HG02840 (cell line): ENCODE results near the gene SH3RF3.

Experiments
- ATAC-seq: cut with Tn5 transposase; IDR thresholded peaks from one replicate; pipeline ENCODE4 v1.9.1; 2021; ENCODE audit warnings: mild to moderate bottlenecking, moderate library complexity, moderate number of reproducible peaks; ENCODE audit not compliant: unreplicated experiment, low FRiP score

Gene SH3RF3

GRCh38 chr2:109320195-109320922 is 191.4 kb downstream of the SH3RF3 start:
- no peak for ATAC-seq

DNA sequence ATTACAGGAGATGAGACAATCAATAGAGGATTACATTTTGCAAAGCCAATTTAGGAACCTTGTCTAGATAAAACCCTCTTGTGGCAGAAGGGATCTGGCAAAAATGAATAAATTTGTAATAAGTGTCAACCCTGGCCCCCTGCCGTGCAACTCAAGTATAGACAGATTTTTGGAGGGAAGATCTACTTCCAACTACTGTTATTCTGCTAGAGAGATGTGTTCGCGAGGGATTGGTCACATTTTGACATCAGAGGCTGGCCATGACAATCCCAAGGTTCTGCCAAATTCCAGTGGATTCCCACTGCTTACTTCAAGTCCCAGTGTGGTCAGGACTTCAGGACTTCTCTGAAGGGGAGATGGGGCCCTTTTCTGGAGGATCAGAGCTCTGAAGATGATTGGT is 192.6 kb downstream of the SH3RF3 start:
- no peak for ATAC-seq

GRCh38 chr2:109322111-109322510 is 193.1 kb downstream of the SH3RF3 start:
- no peak for ATAC-seq

DNA sequence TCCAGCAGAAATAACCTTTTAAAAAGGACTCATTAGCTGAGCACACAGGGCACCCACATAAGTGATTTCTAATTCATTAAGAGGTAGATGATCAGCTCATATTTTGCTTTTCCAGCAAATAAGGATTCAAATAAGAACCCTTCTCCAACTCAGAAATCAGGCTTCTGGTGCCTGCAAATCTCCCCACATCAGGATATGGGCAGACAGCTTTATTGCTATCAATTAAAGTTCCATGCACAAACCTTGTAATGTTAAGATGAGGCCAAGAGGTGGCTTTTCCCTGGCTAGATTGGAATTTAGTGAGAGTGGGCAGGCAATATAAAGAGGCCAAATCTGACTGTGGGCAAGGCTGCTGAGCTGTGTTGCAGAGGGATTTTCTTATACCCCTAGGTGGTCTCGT is 193.6 kb downstream of the SH3RF3 start:
- no peak for ATAC-seq

GRCh38 chr2:109324861-109325260 is 195.9 kb downstream of the SH3RF3 start:
- no peak for ATAC-seq

DNA sequence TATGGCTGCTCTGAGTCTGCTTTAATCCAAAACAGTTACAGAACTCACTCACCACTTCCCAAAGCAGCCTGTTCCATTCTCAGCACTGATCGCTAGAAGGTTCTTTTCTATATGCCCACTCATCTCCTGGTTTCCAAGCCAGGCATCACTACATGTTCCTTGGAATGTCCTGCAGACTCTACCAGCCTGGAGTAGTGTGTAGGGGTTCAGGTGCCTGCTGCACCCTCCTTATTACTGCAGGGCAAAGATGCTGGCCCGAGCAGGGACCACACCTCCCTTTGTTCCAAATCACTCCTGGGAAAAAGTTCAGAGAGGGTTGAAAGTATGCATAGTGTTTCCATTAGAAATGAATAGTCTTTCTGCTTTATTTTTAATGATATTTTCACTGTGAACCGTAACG is 196.6 kb downstream of the SH3RF3 start:
- no peak for ATAC-seq

DNA sequence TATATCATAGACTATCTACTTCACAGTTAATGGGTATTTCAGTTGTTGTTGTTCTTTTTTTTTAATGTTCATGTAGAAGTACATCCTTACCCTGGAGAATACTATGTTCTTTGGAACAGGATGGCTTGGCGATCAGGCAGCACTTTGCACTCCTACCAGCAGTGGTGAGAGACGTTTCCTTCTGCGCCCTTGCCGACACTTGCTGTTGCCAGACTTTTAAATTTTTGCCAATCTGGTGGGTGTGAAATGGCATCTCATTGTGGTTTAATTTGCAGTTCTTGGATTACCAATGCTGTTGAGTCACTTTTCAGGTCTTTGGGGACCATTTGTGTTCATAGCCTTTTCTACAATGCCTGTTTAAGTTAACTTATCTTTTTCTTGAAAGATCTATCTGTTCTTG is 197.3 kb downstream of the SH3RF3 start:
- no peak for ATAC-seq

DNA sequence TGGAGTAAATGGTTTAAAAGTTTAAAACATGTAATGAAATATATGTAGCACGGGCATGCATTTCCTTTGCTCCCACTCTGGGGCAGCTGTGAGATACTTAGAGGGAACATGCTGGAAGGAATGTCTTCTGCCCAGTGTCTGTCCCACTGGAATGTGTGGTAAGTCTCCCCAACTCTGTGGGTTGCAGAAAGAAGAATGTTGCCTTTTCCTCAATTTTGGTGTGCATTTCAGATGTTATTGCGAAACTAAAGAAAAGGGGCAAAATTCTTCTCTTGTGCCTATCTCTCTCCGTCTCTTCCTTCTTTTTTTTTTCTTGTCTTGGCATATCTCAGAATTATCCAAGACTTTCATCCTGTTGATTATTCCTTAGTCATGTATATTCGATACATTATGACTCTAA is 201.1 kb downstream of the SH3RF3 start:
- ATAC-seq: no peak

DNA sequence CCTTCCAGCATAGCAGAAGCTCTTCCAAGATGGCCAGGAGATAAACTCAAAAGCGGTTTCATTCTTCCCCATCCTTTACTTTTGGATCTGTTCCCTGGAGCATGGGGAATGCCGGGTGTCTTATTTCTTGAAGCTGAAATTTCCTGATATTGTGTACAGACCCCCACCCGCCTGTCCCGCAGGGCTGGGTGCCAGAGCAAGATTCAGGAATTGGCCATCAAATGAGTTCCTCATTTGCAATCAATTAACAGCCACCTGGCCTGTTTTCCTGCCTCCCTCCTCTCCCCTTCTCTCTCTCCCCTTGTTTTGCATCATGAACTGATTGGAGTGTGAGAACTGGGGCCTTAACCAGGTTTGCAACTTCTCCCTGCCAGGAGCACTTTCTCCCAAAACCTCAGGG is 202.1 kb downstream of the SH3RF3 start:
- ATAC-seq: no peak

DNA sequence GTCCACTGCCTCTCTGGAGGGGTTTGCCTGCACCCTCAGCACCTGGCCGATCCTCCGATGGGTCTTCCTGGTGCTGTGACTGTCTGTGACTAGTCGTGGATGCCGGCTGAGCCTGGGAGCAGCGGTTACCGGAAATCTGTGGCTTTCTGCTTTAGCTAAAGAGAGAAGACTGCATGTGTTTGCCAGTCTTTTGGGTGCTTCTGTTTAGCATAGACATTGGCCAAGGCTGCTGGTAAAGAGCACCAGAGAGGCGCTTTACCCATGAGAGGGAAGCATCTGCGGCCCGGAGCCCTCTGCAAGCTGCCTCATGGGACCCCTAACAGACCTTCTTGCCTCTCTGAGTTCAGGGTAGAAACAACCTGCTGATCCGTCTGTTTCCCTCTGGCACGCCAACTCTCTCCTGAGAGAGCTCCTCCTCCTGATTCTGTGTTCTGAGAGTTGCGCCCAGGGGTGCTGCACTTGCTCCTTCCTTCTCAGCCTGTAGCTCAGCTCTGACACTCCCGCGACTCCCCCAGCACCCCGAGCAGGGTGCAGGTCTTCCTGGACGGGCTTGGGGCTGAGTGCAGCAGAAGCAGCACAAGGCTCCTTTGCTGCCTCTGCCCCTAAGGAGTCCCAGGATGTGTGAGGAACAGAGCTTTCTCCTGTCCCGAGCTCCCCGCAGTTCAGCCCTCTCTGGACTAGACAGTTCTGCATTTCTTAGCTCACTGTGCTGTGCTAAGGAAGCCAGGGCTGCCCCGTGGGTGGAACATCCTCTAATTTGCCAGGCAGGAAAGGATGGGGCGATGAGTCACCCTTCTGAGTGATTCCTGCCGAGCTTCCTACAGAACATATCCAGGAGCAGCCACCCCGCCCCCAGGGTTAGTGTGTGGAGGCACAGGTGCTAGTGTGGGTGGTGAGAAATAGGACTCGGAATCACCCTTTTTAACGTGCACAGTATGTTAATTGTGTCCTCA is 203.2 kb downstream of the SH3RF3 start:
- no peak for ATAC-seq

GRCh38 chr2:109332880-109333279 is 203.9 kb downstream of the SH3RF3 start:
- no peak for ATAC-seq

GRCh38 chr2:109333414-109334210 is 204.6 kb downstream of the SH3RF3 start:
- ATAC-seq: no peak

GRCh38 chr2:109335631-109336176 is 206.7 kb downstream of the SH3RF3 start:
- no peak for ATAC-seq

GRCh38 chr2:109336296-109336695 is 207.3 kb downstream of the SH3RF3 start:
- ATAC-seq: no peak

DNA sequence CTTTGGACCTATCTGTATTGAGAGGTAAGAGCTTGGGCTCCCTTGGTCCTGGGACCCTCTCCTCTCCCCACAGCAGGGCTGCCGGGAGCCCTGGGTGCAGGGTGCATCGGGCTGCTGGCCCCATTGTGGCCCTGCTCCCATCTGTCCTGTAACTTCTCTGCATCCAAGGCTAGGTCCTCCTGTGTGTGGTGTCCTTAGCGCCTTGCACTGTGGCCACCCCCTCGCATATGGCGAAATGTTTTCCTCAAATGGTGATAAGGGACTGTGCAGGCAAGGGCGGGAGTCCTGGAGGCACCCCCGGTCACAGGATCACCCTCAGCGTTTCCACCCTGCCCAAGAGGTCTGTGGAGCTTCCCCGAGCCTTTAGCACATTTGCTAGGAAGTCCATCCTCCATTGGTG is 208.2 kb downstream of the SH3RF3 start:
- no peak for ATAC-seq

GRCh38 chr2:109339519-109339966 is 210.5 kb downstream of the SH3RF3 start:
- no peak for ATAC-seq

DNA sequence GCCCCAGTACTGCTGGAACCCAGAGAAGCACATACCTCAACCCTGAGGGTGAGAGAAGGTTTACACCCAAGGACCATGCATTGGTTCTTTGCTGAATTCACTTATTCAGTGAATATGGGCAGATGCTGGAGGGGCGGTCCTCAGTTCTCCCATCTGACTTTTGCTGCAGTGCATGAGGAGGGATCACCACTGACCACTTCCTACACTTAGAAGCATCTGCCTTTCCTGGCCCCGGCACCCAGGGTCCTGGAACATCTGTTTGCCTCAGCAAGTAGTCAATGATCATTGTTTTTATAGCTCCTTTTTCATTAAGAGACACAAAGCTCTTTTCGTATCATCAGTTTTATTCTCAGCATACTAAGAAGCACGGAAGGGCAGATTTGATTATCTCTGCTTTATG is 211.4 kb downstream of the SH3RF3 start:
- ATAC-seq: no peak

DNA sequence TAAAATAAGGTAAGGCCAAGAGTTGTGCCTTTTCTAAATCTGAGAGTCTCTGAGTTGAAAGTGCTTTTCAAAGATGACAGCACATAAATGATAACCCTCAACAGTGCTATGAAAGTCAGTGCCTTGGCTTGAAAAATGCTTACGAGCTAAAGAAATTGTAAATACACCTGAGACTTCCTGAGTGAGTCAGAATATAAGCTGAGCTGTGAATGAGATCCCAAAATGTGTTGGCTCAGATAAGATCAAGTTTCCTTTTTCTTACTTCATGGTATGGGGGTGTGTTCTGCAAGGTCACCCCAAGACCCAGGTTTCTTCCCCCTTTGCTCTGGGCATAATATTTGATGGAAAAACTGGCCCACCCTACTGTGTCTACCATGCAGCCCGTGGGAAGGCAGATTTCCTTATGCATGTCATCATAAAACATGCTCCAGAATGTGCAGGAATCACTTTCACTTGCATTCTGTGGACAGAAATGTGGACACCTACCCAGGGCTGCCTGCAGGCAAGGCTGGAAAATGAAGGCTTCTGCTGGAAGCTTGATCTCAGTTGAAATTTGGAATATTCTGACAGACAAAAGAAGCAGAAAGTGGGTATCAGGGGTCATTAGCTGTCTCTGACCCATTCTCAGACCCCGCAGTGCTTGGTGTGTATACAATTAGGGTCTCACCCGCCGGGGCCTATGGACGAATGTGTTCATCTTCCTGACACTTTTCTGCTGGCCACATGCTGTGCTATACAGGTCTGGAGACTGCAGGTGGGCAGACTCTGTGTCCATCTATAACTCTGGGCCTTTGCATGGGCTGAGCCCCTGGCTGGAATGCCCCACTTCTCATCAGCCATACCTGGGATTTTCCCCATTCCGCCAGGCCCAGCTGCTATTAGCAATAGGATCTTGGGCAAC is 212.6 kb downstream of the SH3RF3 start:
- no peak for ATAC-seq

GRCh38 chr2:109342256-109342850 is 213.3 kb downstream of the SH3RF3 start:
- ATAC-seq: no peak
